Endometrium (tissue), 2 donors: ENCODE results near the gene RXFP4.
A peak's percentile ranks its signal among the peaks of the same experiment; 100 is the strongest.
"Not testable (repeated sequence)": the region's sequence is repeated elsewhere in the genome, so short reads cannot be mapped to it uniquely, and the experiment has no call there.

Source experiments
- FAIRE-seq: peaks from 2 replicates; lab custom pipeline; 2012; peaks lifted over from hg19 to GRCh38; lab: Jason Lieb, UNC
- donor health status: control.
- donor health status: control.

Gene RXFP4

DNA sequence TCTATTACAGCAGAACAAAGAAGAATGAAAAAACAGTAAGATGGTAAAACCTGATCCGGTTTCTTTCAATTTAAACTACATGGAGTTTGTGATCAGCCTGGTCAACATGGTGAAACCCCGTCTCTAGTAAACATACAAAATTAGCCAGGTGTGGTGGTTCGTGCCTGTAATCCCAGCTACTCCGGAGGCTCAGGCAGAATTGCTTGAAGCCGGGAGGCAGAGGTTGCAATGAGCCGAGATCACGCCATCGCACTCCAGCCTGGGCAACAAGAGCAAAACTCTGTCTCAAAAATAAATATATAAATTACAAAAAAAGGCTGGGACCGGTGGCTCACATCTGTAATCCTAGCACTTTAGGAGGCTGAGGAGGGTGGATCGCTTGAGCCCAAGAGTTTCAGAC is 10.7 kb upstream of the RXFP4 start:
- not testable (repeated sequence) for FAIRE-seq

DNA sequence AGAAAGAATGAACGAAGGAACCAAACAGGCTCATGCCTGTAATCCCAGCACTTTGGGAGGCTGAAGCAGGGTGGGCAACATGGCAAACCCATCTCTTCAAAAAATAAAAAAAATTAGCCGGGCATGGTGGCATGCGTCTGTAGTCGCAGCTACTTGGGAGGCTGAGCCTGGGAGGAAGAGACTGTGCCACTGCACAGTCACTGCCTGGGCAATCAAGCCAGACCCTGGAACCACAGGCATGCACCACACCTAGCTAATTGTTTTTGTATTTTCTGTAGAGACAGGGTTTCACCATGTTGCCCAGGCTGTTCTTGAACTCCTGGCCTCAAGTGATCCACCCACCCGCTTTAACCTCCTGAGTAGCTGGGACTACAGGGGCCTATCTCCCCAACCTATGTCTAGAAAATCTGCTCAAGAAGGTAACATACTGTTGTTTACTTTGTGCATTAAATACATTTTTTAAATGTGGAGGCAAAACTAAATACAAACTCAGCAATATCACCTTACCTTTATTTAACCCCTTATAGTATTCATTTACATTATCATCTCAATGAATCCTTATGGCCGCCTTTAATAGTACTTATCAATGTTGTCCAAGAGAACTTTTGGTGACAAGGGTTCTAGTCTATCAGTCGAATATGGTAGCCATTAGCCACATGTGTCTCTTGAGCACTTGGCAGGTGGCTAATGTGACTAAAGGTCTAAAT is 10.0 kb upstream of the RXFP4 start:
- FAIRE-seq = no peak

- FAIRE-seq = no peak
Observed at GRCh38 chr1:155932081-155932480, 9.4 kb upstream of the RXFP4 start.

DNA sequence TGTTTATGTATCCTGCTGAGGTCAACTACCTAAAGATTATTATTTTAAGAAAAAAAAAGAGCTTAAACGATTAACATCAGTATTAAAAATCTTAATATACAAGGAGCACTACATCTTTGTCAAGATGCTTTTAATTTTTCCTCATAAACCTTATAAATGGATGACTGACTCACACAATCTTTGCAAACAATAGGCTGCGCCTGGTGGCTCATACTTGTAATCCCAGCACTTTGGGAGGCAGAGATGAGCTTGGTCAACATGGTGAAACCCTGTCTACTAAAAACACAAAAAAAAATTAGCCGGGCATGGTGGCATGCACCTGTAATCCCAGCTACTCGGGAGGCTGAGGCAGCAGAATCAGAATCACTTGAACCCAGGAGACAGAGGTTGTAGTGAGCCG is 9.0 kb upstream of the RXFP4 start:
- FAIRE-seq = no peak

DNA sequence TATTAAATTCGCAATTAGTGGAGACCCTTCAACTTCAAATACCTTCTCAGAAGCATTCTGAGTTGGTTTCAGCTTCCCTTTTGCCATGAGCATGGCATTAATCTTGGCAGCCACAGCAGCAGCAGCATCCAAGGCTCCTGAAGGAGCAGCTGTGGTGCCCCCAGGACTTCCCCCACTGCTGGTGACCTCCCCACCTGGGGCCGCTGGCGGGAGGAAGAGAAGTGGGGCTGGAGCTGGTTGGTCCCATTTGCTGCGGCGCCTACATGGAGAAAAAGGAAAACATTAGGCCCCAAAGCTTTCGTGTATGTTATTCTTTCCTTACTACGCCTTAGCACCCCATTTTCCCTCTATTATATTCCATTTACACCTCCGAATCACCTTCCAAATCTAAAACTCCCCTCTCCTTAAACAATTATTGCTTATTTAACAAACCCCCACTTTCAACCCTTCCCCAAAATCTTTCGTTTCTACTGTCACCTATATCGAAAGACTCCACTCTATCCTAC is 7.8 kb upstream of the RXFP4 start:
- FAIRE-seq = no peak

DNA sequence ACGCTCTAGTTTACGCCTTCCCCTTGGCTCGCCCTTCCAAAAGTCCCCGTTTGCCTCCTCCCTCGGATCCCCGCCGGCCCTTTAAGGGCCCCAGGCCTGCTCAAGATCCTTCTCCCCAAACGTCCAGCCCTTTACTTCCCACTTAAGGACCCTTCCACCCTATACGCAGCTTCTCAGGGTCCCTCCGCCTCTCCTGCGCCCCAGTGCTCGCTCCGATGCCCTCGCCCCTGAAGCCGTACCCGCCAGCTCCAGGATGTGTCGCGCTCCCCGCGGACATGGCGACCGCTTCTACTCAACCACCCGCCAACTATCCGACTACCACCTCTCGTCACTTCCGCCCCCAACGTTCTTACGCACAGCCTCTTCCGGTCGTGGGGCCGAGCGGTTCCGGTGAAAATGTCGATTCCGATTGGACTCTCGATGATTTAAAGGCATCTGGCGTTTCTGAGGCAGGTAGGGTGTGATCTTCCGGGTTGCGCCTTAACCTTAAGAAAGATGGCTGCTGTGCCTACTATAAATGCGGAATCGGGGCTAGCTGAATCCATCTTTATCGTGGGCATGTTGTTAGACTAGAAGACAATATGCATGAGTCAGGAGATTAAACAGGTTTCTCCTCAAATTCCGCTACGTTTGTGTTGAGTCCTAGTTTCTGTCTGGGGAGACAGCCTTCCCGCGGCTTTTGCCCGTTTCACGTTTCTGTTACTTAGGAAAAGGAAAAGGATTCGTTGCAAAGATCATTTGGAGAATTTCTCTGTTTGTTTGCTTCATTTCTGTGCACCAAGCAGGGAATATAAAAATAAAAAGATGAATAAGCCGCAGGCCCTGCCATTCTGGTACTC is 7.1 kb upstream of the RXFP4 start, which contains the start of gene KHDC4:
Gene KHDC4, minus strand, starts transcription at position 317 of the 839 bp plus-strand sequence. Its CDS starts 40 bp downstream, at position 277.
- peak; percentile 98 for FAIRE-seq

DNA sequence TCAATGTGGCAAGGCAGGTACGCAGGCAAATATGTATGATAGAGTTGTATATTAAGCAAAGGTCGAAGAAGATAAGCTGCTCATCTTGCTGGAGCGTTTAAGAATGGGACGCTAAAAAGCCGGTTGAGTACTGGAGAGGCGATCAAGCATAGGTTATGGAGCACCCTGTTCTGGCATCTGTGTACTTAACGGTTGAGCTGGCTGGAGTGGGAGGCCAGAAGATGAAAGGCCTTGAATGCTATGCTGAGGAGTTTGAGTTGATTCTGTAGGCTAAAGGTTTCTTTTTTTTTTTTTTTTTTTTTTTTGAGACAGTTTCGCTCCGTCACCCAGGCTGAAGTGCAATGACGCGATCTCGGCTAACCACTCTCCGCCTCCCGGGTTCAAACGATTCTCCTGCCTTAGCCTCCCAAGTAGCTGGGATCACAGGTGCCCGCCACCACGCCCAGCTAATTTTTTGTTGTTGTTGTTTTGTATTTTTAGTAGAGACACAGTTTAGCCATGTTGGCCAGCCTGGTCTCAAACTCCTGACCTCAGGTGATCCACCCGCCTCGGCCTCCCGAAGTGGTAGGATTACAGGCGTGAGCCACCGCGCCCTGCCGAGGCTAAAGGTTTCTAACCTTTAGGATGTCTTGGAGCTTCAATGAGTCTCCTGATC is 6.4 kb upstream of the RXFP4 start:
- FAIRE-seq = no peak

DNA sequence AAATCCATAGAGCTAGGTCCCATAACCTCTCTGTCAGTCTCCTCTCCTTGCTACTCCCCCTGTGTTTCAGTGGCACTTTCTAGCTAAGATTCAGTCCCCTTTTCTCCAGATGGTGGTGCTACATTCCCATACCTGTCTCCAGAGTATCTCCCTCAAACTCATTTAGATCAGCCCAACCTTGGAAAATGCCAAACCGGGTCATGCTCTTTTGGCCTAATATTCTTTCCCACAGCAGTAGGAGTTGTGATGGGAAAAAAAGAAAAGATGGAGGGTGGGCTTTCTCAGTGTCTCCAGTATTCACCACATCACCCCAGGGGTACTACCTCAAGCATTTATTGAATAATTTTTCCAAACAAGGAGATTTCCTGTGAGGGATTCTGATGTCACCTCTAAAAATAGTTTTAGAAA is 3.2 kb upstream of the RXFP4 start:
- no peak for FAIRE-seq

- FAIRE-seq = no peak
Observed at GRCh38 chr1:155940482-155940992, 901 bp upstream of the RXFP4 start.

GRCh38 chr1:155941845-155942531 is 550 bp downstream of the RXFP4 start:
- FAIRE-seq = no peak

- no peak for FAIRE-seq
Observed at GRCh38 chr1:155942578-155943141, 1.2 kb downstream of the RXFP4 start.

GRCh38 chr1:155944444-155944799 is 3.0 kb downstream of the RXFP4 start:
- no peak for FAIRE-seq

DNA sequence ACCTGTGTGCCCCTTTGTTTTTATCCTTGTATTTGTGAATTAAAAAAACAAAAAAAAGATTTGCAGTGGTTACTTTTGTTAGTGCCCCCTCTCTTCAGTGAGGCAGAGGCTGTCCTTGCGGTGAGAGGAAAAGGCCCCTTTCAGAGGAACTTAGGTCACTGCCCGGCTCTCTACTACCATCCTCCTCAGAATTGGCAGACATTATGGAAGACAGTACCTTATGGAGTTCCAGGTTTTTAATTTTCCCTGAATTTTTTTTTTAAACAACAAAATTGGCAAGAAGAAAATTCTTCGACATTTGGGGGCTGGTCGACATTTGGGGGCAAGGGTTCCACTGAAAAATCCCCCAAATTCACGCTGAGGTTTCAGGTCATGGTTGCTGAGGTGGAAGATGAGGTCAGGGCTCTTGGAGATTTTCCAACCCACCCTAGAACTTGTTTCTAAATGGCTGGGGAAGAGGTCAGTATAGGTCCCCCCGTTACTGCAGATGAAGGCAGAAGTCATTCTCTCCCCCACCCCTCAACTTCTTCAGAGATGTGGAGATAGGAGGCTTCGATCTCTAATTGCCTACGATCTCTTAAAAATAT is 5.3 kb downstream of the RXFP4 start:
- FAIRE-seq = no peak

GRCh38 chr1:155947292-155947691 is 5.9 kb downstream of the RXFP4 start:
- FAIRE-seq = no peak

DNA sequence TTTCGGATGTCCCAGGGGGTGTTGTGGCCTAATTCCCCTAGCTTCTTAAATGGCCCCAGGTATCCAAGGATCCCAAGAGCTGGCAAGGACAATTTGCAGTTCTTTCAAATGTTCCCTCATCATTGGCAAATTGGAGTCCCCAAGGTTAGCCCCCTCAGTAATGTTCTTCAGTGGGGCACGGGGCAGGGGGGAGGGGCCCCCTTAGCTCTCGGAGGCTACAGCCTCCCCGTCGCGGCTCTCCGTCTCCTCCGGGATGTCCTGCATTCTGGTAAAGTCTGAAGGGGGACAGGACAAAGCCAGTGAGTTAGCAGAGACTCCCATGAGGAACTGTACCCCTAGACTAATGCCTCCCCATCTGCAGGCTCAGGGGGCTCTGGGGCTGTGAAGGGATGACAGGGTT is 6.3 kb downstream of the RXFP4 start:
- FAIRE-seq = no peak

DNA sequence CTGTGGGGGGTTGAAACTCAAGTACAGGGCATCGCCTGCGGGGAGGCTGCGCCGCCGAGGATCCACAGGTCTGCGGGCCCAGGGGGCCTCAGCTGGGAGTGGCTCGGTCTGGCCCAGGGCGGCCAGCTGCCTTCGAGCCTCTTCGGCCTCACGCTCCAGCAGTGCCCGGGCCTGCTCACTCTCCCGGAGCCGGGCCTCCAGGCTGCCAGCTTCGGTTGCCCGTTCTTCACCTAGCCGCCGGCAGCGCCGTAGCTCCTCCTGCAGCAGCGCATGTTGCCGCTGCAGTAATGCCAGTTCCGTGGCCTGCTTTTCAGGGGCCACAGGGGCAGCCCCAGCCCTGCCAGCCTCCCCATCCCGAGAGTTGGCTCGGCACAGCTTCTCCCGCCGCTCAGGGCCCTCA is 9.4 kb downstream of the RXFP4 start:
- no peak for FAIRE-seq

DNA sequence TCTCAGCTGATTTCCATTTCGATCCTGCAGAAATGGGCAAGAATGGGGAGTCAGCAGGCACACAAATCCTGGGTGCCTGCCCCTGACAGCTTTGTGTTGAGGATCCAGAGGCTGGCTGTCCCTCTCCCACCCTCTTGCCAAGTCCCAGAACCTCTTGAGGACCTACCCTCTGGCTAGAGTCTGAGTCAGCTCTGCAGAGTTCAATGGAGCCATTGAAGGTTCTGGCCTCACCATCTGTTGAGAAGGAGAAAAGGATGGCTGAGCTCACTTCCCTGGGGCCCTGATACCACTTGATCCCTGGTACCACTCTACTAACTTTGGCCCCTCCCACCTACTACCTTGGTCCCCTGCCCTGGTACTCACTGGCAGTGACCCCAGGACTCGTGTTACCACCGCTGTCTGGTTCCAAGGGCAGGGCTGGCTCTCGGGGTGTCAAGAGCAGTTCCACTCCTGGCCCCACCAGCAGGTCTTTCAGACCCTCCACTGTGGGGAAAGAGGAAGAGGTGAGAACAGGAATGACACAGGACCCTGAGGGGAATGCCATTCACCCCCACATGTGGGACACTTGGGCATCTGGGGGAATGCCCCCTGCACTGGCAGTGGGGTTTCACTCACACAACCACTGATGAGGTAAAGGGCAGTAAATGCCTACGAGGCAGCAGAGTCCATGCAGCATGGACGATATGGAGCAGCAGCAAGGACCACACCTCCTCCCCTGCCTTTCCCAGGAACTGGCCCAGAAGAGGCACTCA is 10.5 kb downstream of the RXFP4 start:
- FAIRE-seq = no peak

DNA sequence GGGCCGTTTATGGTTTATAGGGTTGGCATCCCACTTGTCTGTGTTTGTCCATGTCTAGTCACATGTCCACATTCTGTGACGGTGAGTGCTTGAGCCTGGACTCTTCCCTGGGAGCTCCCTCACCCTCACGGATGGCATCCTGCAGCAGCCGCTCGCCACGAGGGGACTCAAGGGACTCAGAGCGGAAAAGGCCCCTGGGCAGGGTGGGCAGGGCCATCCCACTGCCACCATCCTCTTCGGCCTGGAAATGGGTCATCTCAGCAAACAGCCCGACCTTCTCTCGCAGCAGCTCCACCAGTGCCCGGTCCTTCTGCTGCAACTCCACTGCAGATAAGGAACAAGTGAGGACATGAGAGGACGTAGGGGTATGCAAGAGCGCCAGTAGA is 11.1 kb downstream of the RXFP4 start:
- FAIRE-seq = no peak

DNA sequence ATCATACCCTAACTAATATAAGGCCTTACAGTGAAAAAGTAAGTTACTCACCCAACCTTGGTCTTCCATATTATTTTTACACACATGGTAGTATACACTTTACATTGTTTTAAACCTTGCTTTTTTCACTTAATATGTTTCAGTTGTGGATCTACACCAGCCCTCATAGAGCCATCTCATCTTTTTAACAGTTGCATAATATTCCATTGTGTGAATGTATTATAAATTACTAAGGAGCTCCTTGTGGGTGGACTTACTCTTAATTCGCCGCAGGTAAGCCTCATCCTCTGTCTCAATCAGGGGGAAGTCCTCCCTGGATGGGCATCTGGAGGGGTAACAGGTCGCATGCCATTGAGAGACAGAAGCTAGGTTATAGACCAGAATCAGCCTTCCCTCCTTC is 13.2 kb downstream of the RXFP4 start:
- no peak for FAIRE-seq

DNA sequence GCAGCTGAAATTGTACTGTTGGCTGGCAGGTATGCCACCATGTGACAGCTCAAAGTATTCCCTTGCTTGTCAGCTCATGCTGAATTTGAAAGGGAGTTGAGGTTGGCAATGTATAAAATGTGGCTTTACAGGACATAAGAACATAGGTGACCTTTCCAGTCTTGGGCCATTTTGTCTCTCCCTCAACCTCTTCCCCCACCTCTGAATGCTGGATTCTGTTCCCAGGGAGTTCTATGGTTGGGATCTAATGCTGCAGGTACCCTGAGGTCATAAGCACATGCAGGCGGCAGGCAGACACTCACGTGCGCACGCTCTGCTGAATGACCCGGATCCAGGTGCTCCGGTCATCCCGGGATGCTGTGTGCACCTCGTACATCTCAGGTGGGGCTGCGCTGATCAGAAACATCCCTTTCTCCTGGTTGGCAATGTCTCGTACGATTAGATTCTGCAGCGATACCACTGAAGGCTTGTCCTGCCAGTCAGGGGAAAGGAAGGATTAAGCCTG is 16.0 kb downstream of the RXFP4 start:
- FAIRE-seq = no peak
